Measurements from ENCODE around the gene RERE.
A peak's percentile ranks its signal among the peaks of the same experiment; 100 is the strongest.

The RERE gene

DNA sequence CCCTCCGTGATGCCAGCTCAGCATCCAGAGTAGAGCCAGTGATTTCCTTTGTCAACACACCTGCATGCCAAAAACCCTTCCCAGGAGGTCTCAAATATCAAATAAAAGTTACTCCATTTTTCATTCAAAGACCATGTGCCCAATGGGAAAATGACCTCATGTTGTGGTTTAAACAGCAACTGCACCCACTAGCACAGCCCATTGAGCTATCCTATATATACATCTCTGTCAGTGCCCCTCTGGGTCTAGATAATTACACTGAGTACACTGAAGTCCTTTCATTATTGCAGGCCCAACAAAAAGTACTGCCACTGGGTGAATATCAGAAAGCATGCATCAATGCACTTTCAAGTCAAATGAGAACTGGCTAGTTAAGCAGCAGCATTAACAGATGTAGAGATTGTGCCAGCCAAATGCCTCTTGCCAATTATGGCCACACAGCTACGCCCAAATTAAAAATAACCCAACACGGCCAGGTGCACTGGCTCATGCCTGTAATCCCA, 381.8 kb downstream of the RERE start:
- DNase-seq = no peak

DNA sequence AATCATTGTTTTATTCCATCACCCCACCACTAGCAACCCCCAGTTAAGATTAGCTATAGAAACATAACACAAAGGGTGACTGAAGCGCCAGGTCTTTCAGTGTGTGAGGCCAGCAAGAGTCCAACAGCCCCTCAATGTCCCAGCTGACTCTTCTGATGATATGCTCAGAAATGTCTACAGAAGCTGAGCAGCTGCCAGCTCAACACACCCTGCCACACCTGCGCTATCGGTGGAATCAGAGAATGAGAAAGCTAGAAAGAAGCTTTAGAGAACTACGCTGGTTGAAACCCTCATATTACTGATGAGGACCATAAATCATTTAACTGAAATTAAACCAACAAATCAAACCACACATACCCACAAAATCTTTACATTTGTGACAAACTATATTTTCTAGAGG, 383.3 kb downstream of the RERE start:
- DNase-seq = no peak

DNA sequence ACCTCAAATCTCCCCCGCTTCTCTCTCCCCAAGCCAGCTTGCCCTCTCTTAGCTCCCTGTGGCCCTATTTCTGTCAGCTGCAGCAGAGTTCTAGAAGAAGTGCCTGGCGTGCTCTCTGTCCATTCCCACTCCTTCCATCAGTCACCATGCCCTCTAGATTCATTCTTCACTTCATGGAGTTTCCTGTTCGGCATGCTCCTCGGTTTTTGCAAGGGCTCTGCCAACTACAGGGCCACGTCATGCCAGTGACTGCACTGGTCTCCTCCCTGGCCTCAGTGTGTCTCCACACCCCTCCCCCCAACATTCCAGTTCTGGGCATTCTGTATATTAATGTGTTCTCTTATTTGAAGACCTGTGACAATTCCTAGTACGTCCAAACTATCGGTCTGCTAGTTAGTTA, 385.7 kb downstream of the RERE start:
- no peak for DNase-seq

DNA sequence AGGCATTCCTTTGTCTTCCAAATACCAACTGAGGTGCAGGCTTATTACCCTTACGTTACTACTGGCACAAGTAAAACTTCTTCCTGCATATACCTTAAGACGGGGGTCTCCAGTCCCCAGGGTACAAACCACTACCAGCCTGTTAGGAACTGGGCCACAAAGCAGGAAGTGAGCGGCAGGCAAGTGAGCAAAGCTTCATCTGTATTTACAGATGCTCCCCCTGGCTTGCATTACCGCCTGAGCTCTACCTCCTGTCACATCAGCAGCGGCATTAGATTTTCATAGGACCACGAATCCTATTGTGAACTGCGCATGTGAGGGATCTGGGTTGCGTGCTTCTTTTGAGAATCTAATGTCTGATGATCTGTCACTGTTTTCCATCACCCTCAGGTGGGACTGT, 386.4 kb downstream of the RERE start:
- peak; percentile 39 to 46 for DNase-seq

DNA sequence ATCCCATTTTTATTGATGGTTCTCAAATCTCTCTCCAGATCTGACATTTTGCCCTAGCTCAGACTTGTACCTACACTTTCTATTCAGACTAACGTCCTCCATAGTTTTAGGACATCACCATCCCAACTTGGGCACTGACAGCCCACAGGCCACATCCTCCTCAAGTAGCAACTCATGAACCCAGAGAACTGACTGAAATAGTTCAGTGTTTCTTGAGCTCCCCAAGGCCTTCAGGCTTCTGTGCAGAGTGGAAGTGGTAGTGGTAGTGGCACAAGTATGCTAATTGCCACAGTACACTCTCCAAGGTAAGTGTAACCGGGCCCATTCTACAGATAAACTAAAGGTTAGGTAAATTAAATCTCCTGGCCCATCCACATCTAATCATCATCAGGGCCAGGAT, 387.0 kb downstream of the RERE start:
- DNase-seq = no peak

DNA sequence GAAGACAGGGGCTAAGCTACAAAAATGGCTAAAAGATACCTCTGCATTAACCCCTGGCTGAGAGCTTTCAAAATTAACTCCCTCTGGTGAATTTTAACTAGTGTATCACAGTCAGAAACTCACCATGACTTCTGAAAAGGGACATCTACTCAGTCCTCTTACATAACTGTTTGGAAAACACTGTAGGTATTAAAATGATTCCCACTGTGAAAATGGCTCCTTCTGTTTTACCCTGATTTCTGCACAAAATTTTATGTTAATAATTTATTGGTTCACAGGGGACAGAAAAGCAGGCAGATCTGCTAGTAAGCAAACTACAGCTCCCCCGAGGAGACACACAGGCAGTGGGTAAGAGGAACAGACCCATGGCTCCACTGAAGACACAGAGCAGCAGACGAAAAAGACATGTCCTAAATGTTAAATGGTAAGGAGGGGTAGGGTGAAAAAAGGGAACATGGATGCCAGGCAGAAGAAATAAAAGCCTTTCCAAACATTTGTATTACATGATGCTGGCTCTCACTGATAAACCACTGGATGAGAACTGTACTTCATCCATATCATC, 387.8 kb downstream of the RERE start:
- DNase-seq = no peak

DNA sequence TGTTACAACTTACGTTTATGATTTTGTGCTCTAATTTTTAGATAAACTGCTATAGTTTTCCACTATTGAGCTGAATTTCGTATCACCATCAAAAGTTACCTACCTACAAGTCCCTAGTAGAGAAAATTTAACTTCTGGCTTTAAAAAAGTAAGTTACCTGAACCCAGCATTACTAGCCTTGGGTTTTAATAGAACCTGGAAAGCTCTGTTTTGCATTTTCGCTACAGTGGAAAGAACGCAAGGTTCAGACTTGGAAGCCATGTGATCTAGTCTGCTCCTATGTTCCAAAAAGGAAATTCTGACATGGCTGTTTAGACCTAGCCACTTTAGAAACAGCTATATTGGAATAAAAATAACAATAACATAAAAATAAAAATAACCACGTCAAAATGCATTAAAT, 389.0 kb downstream of the RERE start:
- DNase-seq = no peak

DNA sequence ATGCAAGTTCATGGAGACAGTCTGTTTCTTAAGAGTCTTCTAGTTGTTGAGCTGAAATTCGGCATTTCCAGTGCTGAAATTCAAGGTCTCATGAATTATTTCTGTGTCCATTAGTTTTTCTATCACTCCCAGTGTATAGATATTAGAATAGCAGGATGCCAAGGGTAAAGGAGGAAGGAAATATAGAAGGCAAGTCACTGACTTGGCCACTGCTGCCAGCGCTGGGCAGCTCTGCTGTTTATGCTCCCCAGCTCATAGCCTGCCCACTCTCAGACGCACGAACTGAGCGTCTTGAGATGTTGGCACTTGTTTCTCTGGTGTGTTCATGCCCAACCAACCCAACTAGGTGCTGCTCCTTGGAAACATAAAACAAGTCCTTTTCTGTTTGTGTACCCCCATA, 389.5 kb downstream of the RERE start:
- DNase-seq = no peak

DNA sequence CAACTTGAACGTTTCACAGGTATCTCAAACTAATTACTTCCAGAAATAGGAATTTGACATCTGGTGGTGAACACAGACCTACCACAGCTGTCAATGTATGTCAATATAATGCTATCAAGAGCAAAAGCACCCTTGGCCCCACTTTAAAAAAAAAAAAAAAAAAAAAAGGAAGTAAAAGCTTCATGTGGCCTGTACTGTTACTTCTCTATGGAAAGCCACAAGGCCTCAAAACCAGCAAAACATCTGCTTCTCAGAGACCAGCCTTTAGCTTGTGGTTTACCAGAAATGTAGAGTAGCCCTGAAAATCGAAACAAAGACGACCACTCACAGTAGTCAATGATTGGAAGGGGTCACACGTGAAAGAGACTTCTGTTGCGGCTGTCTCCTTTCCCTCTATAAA, 389.9 kb downstream of the RERE start:
- peak; percentile 59 to 62 for DNase-seq

DNA sequence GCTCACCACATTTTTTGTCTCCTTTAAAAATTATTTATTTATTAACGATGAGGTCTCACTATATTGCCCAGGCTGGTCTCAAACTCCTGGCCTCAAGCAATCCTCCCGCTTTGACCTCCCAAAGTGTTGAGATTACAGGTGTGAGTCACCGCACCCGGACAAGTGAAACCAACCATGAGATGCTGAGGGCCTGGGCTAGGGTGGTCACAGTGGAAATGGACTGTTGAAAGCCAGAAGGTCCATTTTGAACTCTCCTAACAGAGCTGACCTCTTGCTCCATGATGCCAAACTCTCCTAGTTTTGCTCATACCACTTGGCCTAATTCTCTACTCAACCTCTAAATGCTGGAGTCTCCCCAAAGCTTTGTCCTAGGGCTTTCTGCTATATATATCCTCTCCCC, 390.4 kb downstream of the RERE start:
- DNase-seq = no peak

DNA sequence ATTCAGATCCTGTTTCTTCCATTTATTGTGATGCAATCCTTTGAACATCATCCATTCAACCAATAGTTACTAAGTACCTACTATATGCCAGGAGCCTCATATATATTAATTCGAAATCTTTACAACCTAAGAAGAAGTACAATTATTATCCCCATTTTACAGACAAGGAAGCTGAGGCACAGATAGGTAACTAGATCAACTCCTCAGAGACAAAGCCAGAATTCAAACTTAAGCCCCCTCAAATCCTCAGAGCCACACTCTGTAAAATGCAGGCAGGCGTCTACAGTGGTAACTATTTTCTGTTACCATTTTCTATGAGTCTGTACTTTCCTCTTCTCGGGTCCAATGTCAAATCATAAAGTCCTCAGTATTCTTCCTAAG, 391.7 kb downstream of the RERE start:
- DNase-seq = no peak

DNA sequence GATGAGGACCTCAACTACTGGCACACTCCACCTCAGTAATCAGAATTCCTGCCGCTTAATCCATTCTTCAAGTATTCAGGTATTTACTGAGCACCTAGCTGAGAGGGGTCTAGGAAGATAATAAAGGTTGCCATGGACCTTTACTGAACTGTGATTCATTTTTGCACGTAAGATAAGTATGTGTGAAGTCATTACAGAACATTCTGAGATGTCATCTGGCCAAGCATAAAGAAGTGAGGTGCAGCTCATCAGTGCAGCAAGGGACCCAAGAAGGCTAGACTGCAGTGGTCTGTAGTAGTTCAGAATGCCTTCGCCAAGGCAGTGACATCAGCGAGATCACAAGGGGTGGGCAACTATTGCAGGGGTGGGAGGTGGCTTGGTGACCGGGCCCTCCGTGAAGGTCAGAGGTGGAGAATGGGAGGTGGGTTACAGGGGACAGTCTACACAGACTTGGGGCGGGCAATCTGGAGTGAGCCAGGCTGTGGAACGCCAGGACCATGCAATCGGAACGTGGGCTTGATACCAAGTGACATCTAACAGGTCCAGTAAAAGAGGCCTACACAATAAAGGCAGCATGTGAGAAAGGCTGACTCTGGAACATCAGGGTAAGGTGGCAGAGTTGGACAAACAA, 392.2 kb downstream of the RERE start:
- no peak for DNase-seq

DNA sequence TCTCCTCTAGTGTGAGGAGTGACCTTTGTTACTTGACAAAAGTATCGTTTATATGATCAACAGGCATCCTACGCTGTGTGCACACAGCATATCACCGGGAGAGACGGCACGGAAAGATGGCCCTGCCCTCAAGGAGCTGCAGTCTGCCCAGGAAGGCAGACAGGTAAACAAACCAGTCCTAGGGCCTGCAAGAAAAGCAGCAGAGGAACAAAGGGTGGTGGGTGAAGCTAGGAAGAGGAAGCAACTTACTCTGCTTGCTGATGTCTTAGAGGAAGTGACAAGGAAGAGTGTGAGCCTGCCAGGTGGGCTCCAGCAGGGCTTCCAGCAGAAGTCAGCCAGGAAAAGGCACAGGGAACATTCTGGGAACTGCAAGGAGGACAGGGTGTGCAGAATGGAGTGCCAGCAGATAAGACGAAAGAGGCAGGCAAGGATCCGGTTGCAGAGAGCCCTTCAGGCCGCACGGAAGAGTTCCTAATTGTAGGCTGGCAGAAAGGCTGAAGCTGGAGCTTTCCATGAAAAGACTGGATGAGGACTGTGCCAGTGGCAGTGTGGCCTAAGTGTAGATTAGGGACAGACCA, 392.8 kb downstream of the RERE start:
- DNase-seq = peak; percentile 52 to 60

DNA sequence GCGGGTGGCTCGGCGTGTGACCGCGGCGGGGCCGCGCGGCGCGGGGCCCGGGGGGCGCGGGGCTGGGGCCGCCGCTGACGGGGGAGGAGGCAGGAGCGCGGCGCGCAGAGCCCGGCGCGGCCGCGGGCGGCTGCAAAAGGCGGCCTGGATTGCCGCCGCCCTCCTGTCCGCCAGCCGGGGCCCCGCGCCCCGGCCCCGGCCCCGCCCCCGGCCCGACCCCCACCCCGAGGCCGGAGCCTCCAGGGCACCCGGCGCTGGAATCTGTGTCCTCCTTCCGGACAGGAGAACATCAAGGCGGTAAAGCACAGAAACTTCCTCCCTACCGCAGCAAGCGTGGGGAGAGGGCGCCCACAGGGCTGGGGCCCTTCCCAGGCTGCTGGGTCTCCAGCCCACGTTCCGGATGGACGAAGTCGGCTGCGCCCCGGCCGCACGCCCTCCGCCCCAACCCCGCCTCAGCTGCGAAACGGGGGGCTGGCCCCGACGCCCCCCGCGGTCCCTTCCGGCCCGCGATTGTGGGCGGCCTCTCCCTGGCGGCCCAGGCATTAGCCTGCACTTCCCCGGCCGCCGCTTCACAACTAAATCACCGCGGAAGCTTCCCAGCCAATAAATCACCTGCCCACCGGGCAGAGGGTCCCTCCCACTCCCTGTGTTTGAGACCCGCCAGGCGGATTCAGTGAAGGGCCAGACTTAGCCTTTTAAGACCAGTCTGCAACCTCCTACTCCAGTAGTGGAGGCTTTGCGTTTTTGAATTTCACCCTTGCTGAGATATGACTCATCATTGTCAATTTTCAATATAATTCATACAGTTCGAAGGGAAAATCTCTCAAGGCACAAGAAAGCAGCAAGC, 393.5 kb downstream of the RERE start:
- peak; percentile 28 to 49 for DNase-seq

DNA sequence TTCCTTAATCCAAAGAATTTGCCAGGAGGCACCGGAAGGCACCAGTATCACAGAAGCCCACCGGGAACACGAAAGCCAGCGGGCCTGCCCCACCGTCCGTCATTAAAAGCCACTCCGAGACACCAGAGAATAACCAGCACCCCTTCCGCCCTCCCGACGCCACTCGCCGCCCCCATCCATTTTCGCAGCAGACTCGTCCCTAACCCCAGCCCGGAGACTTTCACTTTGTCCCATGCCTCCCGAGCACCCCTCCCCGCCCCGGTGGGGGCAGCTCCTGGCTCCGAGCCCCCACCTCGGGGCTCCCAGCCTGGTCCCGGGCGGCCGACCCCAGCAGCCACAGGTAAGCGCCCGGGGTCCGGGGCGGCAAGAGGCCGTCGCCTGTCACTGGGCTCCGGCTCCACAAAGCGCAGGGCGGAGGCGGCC, 394.2 kb downstream of the RERE start:
- DNase-seq = peak; percentile 24 to 28

DNA sequence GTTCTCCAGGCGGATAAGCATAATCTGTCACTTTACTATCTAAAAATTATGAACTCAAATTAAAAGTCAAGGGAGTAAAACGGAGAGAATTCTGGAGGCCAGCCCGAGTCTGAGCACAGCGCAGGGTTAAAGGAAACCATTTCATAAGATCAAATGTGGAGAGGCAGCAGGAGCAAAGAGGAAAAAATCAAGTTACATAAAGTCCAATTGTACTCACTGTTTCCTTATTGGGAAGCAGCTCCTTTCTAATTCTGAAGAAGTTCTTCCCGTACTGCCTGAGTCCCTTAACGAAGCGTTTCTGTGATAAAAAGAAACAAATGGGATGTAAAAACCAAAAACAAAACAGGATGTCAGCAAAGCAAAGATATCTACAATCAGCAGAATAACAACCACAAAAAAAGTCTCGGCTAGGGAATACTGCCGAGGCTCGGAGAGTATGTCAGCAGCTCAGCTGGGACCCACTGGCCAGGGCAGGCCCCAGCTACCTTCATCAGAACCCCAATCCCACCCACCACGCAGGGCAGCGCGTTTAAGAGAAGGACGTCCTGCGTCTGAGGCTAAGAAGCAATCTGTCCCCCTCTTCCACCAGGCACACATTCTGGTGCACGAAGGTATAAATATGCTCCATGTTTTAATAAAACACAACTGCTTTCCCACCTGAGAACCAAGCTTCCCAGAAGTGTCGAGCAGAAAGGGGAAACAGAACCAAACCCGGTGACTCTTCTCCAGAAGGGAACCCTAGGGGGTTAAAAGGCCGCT, 394.8 kb downstream of the RERE start:
- DNase-seq = peak in 1 of 2 donors; percentile 17

DNA sequence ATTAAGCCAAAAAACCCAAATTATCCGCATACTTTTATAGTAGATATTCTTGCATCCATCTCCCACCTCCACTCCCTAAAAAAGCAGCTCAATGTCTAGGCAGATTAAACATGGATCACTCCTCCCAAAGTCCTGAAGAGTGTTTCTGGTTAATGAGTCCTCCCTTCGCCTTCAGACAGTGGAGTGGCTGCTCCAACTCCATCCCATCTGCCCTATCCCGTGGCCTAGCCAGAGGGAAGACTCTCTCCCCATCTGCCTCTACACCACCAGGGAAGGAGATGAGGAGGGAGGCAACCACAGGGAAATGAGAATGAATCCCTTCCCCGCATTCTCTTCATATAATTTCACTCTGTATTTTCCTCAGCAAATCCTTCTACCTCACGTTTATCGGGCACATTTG, 395.7 kb downstream of the RERE start:
- DNase-seq = no peak

DNA sequence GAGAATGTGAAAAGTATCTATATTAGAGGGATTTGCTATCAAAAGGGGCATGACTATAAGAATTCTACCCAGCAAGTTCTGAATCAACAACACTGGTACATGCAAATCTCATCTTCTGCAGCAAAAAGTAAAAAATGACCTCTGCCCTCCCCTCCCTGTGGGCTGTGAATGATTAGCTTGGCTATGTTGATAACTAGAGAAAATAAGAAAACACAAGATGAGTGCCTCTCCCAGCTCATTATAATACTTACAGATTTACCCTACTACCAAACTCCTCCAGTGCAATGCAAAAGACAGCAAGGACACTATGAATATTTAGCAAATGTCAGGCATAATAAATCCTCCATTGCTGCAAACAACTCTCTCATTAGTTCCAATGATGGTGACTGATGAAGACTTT, 397.1 kb downstream of the RERE start:
- no peak for DNase-seq

DNA sequence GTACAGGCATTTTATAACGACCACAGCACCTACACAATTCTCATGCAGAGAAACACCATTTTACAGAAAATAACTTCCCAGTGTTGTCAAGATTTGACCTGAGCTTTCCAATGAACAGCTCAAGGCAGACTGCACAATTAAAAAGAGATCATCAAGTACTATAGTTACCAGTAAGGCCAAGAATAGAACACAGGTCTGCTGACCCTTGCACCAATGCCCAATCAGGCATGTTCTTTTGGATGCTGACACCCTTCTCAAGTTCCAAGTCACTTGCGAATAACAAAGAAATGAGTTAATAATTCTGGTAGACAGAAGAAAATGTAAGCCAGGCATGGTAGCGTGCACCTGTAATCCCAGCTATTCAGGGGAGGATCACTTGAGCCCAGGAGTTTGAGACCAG, 397.6 kb downstream of the RERE start:
- no peak for DNase-seq

DNA sequence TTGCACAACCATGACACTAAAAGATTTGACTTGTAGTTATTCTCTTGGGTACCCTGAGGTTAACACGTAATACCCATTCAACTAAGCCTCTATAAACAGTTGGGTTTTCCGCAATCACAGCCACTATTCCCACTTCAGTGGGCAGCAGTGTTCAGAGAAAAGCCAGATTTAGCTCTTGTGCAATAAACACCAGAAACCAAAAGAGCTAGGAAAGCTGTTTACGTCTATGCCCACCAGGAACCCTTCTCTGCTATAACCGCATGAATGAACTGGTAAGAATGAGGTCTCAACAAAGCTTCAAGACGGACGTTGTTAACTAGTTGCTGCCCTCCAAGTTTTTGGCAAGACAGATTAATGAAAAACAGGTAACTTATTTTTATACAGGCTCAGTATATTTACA, 398.3 kb downstream of the RERE start:
- no peak for DNase-seq

DNA sequence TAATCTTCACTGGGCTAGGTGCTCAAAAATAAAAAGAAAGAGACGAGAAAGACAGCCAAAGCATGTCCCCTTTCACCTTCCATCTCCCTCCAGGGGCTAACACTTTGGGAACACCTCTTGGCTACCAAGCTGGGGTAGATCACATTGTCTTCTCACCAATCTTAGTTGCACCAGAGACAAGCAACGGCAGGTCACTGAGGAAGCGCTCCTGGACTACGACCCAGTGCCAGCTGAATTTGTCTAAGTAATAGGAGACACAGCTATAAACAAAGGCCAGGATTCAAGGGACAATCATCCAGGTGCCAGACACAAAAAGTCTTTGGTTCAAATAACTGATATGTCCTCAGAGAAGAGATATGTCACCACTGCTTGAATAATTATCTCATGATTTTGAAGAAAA, 399.1 kb downstream of the RERE start:
- DNase-seq = no peak

DNA sequence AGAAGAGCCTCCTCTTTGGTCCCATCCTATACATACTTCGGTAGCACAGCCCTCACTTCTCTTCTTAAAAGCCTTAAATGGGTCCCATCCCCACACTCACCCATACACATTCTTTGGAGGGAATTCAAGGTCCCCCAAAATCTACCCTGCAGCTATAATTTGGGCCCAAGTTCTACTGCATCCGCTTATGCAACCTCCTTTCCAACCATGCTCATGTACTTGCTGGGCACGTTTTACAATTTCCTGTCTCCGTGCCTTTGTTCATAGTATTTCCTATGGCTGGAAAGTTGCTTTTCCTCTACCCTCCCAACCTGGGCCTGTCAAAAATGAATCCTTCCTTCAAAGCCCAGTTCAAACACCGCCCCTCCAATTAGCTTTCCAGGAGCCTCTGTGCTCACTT, 399.8 kb downstream of the RERE start:
- DNase-seq = no peak

DNA sequence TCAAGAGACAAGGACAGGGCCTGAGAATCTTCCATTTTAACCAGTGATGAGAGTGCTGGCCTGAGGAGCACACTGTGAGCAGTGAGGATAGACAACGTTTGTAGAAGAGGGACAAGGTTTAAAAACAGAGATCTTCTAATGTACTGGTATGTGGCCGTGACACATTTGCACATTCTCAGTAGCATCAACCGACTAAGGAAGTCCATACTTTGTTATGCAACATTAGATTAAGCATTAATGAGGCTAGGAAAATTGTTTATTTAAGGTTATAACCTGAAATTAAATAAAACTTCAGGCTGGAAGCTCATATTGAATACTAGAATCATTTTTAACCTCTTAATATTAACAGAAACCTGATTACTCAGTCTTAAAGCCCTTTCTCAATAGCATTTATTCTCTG, 400.6 kb downstream of the RERE start:
- DNase-seq = no peak
